ENCODE measurements around the gene TIAM1. TPM values are rescaled to one million over a fixed set of nuclear protein-coding genes. Genes with fewer than 3 reads are reported as not detected.
A peak's percentile ranks its signal among the peaks of the same experiment; 100 is the strongest.

Gene TIAM1
- polyA plus RNA-seq, 3 donors, result 14.2 to 17.1 (median 14.4) TPM

GRCh38 chr21:31204801-31205200 lies 139.3 kb downstream of the TIAM1 start:
- DNase-seq, result no peak

- DNase-seq, result no peak
Observed at GRCh38 chr21:31203431-31204054, 140.5 kb downstream of the TIAM1 start.

GRCh38 chr21:31201548-31201947 lies 142.5 kb downstream of the TIAM1 start:
- DNase-seq, result no peak

- DNase-seq, result no peak
Observed at GRCh38 chr21:31201144-31201543, 142.9 kb downstream of the TIAM1 start.

- DNase-seq, result peak; percentile 54
Observed at GRCh38 chr21:31198575-31198974, 145.5 kb downstream of the TIAM1 start.

- DNase-seq, result no peak
Observed at GRCh38 chr21:31196724-31197123, 147.3 kb downstream of the TIAM1 start.

GRCh38 chr21:31195334-31196015 lies 148.6 kb downstream of the TIAM1 start:
- DNase-seq, result no peak

- DNase-seq, result no peak
Observed at GRCh38 chr21:31194510-31195293, 149.4 kb downstream of the TIAM1 start.

GRCh38 chr21:31193761-31194160 lies 150.3 kb downstream of the TIAM1 start:
- DNase-seq, result no peak

GRCh38 chr21:31191553-31191952 lies 152.5 kb downstream of the TIAM1 start:
- DNase-seq, result no peak

GRCh38 chr21:31190516-31190915 lies 153.5 kb downstream of the TIAM1 start:
- DNase-seq, result peak; percentile 45

GRCh38 chr21:31187499-31187898 lies 156.6 kb downstream of the TIAM1 start:
- DNase-seq, result no peak

- no peak for DNase-seq
Observed at GRCh38 chr21:31186916-31187315, 157.1 kb downstream of the TIAM1 start.

- DNase-seq, result no peak
Observed at GRCh38 chr21:31185663-31186062, 158.4 kb downstream of the TIAM1 start.

GRCh38 chr21:31184876-31185275 lies 159.2 kb downstream of the TIAM1 start:
- DNase-seq, result no peak

- no peak for DNase-seq
Observed at GRCh38 chr21:31184459-31184858, 159.6 kb downstream of the TIAM1 start.

GRCh38 chr21:31182231-31183140 lies 161.6 kb downstream of the TIAM1 start:
- no peak for DNase-seq

- no peak for DNase-seq
Observed at GRCh38 chr21:31181082-31181750, 162.8 kb downstream of the TIAM1 start.

GRCh38 chr21:31180256-31181081 lies 163.6 kb downstream of the TIAM1 start:
- DNase-seq, result no peak

- no peak for DNase-seq
Observed at GRCh38 chr21:31176725-31177124, 167.3 kb downstream of the TIAM1 start.
